Stimulated activated CD4-positive, alpha-beta T cell treated with anti-CD3 and anti-CD28 coated beads, TNF-alpha, amount 100 ng/mL, for 48 hours (primary cell): ENCODE data around the gene MCOLN3.

Experiments
- DNase-seq, 3 donors: peaks; one replicate each; pipeline ENCODE4 v3.0.0-alpha.2; 2020; ENCODE audit warnings: low read depth in 3 of 3

MCOLN3 gene, protein sequence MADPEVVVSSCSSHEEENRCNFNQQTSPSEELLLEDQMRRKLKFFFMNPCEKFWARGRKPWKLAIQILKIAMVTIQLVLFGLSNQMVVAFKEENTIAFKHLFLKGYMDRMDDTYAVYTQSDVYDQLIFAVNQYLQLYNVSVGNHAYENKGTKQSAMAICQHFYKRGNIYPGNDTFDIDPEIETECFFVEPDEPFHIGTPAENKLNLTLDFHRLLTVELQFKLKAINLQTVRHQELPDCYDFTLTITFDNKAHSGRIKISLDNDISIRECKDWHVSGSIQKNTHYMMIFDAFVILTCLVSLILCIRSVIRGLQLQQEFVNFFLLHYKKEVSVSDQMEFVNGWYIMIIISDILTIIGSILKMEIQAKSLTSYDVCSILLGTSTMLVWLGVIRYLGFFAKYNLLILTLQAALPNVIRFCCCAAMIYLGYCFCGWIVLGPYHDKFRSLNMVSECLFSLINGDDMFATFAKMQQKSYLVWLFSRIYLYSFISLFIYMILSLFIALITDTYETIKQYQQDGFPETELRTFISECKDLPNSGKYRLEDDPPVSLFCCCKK

DNA sequence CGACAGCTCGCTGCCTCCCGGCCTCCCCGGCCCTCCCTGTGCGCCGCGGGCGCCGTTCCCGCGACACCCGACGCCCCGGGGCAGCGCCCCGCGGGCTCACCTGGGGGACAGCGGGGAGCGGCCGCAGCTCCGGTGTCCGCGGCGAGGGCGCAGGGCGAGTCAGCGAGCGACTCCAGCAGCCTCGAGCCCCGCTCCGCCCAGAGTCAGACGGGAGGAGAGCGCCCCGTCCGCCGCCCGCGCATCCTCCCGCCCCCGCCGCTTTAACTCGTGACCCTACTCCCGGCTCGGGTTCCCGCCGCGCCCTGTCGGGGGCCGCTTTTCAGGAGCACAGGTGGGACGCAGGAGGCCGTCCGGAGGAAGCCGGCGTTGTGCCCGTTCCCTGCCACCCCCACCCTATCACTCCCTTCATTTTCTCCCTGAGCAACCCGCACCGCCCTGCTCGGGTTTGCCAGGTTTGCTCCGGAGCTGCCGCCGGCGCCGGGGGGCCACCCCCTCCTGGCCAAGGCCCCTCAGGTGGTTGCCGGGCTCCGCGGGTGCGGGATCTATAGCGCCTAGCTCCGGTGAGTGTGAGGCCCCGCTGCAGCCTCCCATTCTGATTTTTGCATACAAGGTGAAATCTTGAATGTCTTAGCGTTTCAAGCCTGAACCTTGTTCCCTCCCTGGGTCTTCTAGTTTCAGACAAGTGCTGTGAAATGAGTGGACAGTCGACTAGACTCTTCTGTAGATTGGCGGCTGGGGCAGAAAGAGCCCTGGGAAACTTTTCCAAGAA, at the start of gene MCOLN3:
Gene MCOLN3, minus strand, starts transcription at position 205 of the 769 bp plus-strand sequence. CDS start 3,140 bp downstream, outside the sequence.
- peak in 2 of 3 donors; percentile 3 to 20 for DNase-seq

DNA sequence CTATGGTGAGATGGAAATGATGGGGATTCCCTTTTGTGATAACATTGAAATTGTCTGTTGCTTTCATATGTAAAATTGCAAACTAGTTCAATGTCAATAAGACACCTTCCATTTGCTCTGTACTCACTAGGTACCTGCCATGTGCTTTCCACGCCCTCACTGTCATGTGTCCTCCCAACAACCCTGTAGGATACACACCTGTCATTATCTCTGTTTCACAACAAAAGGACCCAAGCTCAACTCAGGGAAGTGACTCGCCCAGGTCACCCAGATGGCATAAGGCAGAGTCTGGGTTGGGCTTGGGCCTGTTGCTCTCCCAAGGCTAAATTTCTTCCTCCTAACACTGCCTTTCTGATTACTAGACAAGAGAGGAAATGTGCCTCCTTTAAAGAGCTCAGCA, 45.3 kb upstream of the MCOLN3 start:
- no peak for DNase-seq

DNA sequence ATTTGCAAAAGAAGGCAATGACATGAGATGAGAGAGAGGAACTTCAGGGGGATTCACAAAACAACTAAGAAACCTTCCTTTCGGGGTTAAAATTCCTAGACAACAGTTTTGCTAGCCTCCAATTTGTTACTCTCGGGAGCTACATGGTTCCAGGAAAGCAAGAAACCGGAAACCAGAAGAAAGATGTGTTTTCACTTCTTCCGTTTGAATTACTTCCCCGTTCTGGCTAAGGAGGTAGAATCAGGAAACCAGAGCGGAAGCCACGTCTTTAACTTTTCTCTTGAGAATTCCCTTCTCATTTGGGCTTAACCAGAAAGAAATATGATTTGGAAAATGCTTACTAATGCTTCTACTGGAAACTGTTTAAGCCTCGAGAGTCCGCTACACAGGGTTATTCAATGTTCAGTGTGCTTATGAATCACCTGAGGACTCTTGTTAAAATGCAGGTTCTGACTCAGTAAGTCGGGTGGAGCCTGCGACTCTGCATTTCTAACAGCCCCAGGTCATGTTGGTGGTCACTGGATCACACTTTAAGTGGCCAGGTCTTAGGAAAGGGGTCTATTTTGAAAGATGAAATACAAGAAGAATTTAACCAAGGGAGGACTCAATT, 43.5 kb upstream of the MCOLN3 start:
- DNase-seq, result no peak

DNA sequence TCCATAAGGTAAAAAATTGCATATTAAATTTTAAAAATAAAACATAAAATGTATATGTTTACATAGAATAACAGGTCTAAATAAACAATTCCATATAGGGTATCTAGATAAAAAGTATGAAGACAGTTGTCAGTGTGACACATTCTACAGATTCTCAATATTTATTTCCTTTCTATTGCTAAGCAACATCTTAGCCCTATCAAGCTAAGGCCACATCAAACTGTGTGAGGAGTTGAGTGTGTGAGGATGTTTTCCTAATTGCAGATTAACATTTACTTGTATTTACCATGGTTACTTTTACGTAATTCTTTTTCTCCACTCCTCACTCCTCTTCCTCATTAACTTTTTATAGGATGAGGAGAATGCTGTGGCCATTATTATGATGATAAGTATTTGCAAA, 41.9 kb upstream of the MCOLN3 start:
- no peak for DNase-seq

DNA sequence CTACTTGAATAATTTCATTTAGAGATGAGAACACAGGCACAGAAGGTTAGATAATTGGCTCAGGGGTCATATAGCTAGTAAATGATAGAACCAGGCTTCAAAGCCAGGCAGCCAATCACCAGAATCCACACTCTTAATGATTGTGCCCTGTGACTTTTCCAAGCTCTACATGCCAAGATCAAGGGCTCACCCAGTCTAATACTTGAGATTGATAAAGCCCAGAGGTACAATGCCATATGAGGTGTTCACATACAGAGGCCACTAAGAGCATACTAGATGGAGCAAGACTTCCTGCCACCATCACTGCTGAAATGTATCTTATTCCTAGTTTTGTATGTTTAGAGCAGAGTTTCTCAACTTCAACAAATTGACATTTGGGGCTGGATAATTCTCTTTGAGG, 40.9 kb upstream of the MCOLN3 start:
- no peak for DNase-seq

DNA sequence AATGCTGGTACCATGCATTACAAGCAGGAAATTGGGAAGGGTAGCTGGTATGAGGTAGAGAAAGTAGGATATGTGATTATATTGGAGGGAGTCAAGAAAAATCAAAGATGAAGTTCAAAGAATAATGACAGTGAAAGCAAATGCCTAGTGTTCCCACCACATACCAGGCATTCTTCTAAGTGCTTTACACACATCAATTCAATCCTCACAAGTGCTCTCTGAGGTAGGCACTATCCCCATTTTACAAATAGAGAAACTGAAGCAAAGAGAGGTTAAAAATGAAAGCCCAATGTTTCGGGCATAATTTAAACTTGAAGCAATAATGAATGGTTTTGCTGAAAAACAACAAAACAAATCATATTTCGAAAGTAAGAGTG, 40.1 kb upstream of the MCOLN3 start:
- no peak for DNase-seq

DNA sequence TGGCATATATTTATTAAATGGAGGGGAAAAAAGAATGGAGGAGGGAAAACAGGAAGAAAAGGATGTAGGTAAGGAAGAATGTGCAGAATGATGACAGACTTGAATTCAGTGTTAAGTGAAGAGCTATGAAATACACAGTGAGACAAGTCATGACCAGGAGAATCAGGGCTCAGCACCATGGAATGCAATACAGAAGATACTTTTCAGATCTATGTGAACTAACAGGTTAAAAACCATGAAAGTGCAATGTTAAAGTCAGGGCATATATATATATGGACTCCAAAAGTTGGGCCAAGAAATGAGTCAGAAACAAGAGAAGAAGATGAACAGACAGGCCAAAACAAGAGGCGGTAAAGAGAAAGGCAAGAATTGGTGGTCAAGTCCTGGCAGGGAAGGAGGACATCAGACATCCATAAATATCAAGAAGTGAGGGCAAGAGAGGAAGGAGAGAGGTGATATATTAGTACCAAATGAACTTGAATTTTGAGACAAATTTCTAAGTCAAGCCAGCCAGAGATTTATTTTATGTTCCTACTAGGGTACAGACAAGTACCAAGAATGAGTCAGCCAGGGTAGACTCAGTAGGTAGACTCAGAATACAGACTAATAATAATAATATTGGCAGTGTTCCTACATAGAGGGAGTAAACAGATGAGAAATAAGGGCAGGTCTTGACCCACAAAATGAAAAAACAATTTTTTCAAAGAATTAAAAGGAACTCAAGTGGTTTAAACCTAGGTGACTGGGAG, 39.5 kb upstream of the MCOLN3 start:
- DNase-seq, result no peak

DNA sequence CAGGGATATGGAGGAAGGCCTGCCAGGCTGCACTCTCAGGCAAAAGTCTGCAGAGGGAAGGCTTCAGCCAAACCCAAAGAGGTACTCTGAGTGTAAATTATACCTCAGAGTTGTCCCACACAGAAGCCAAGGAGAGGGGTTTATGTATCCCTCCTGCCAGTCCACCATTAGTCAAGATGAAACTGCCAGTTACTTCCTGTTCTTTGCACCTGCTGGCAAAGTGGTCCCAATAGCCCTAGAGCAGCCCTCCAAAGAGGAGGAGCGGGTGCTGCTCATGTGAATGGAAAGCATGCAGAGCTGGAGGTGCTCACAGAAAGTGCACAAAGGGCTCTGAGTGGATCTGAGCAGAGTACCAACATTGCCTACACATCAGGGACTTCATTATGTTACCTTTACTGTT, 37.1 kb upstream of the MCOLN3 start:
- no peak for DNase-seq

DNA sequence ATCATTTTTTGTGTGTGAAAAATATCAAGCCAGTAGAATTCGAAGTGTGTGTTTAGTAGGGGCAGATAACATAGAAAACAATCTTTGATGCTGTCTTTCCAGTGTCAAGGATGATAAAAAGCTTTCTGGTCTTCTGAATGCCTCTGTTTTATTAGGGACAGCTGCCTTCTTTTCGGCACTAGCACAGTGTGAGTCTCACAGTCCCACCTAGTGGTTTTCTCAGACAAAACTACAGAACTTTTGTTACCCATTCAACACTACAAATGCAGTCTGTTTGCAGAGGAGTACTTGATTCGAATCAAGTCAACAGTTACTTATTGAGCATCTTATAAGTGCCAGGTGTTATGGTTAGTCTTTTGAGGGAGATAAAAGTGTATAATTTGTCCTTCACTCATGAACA, 30.6 kb upstream of the MCOLN3 start:
- no peak for DNase-seq

DNA sequence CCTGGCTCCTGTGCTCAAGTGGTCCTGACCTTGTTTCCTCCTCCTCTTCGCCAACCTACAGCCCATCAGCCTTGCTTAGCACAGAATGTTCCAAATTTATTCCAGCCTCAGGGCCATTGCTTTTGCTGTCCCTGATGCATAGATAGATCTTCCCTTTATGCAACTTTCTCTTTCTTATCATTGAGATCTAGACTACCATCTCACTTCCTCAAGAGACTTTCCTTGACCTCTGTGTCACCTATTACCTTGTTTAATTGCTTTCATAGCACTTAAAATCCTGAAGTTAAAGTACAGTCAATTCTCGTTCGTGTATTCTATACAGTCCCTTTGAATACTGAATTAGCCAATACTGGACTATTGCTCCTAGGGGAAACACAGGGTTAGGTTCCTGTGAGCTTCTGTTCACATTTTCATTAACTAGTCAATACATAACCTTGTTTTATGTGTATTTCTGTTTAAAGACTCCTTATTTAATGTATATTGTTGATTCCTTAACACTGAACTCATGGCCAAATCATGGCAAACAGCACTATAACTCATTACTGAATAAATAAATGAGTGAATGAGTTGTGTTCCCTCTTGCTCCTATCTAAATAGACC, 26.2 kb upstream of the MCOLN3 start:
- no peak for DNase-seq

DNA sequence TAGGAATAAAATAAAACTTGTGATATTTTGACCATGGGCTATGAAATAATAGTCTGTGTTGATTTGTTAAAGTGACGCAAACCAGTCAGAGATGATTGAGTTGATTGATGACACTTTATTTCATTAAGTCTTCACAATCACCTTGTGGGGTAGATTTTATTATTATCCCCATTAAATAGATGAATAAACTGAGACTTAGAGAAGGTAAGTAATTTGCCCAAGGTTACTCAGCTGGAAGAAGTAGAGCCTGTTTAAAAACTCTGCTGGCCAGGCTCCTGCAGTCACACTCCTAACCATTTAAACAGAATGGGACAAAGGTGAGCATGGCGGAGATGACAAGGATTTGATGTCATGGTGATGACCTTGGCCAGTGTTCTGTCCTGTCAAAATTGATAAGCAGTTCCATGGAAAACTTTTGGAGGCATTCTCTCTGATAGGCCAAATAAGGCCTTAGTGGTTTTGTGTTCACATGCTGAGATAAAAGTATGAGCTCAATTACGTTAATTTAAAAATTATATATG, 22.7 kb upstream of the MCOLN3 start:
- no peak for DNase-seq

DNA sequence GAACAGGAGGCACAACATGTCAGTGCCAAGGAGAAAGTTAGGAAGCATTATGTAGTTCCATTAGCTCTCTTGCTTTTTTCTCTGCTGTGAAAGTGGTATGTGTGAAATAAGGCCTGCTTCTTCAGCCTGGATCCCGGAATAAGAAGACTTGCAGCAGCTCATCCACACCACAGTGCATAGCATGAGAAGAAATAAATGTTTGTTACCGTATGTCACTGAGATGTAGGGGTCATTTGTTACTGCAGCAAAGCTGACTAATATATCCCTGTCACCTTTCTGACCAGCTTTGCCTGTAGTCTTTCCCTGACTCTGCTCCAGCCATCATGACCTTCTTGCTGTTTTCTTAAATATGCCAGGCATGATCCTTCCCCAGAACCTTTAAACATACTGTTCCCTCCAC, 20.5 kb upstream of the MCOLN3 start:
- DNase-seq, result no peak

DNA sequence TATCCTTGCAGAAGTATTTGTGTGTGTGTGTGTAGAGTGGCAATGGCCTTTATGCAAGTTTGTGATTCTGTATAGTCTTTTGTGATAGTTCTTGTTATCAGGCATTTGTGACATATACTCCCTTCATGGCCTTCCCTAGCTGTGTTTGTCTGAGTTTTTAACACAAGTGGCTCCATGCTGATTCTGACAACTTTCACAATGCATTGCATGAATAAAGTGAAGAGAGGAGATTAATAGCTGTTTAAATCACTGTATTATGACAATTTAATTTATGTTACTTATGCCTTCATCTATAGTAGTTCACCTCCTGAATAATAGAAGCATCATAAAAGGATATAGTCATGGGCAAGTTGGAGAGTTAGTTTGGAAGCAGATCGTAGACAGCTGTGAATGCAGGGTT, 17.2 kb upstream of the MCOLN3 start:
- DNase-seq, result no peak

DNA sequence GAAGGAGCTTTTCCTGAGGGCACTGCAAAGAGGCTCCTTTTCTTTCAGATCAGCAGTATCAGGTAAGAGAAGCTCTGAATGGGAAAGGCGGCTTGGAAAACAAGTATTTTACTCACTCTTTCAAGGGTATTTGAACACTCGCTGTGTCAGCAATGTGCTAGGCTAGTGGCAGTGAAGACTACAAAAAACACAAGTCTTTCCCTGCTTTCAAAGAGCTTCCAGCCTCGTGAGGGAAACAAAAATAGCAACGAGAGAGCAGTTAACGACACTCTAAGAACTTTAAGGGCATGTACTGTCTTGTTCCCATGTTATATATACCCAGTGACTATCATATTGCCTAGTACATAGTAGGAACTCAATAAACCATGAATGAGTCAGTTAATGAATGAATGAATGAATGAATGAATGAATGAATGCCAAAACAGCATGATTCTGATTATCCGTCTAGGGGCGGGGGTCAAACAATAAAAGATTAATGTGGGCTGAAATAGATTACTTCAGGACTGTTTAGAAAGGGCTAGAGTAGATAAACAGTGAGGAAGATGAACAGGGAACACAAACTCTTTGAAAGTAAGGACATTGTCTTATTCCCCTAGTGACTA, 14.2 kb upstream of the MCOLN3 start:
- DNase-seq, result no peak

DNA sequence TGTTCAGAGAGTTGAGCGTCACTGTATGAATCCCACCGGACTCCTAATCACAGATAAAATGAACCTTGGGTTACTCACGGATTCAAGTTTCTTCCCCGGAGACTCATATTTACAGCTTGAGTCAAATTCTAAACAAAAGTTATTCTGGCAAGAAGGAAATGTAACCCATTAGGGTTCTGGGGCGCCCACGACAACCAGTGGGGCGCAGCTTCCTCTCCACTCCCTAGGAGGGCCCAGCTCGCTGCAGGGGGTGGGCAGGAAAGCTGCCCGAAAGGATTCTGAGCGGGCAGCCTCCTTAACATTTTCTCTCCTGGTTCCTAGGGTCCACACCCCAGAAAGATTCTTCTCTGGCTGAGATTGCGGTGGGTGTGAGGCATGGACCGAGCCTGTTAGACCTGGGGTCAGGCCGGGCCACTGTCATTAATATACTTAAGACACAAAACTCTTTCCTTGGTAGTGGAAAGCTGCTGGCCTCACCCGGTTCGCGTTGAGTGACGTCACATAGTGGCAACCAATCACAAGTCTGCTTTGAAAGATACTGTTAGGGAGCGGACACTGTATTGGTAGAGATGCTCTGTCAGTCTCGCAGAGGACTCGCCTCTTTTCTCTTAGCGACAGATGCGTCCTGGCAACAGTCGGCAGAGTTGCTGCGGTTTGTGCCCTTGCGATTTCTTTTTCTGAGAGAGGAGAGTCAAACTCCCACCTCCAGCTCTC, 13.6 kb upstream of the MCOLN3 start:
- DNase-seq, result peak; percentile 70 to 81 (median 79)

DNA sequence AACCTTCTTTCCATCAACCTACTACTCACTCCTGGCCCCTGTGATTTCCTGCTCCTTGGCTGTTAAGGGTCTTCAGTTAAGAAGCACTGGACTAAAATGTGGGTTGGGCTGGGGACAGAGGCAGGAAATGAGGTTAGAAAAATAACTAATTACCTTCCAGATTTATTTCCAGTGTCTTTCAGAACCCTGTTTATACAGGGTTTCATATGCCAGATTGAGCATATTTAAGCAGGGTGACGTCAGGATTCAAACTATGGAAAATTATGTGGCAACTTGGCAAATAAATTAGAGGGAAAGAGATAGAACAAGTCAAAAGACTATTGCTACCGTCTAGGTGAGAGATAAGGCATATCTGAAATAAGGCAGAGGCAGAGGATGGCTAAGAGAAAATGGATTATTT, 11.7 kb upstream of the MCOLN3 start:
- no peak for DNase-seq

DNA sequence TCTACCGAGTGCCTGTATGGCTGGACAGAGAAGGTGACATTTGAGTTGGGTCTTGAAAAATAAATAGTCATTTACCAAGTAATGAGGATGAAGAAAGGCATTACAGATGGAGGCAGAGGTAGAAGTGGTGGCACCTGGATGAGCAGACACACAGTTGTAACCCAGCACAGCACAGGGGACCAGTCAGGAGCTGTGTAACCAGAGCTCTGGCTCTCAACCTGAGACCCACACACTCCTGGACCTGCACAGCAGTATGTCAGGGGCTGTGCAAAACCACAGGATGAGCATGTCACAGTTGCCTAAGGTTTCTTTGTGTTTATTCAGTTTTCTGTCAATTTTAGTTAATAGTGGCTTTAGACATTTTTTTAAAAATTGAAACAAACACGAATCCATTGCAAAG, 11.3 kb upstream of the MCOLN3 start:
- no peak for DNase-seq

DNA sequence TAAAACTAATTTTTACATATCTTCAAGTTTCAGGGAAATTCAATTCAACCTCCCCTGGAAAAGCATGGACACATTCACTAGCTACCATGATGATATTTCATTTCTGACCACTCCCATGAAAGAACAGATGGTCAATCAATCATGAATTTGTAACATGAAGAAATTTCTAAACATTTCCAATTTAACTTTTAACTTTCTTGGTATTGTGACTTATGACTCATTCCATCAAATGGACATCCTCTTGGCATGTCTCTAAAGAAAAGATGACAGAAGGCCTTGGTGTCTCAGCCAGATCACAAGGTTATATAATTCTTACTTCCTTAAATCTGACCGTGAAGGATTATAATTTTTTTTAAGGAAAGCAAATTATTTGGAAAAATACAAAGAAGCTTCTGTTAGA, 10.5 kb upstream of the MCOLN3 start:
- DNase-seq, result no peak

DNA sequence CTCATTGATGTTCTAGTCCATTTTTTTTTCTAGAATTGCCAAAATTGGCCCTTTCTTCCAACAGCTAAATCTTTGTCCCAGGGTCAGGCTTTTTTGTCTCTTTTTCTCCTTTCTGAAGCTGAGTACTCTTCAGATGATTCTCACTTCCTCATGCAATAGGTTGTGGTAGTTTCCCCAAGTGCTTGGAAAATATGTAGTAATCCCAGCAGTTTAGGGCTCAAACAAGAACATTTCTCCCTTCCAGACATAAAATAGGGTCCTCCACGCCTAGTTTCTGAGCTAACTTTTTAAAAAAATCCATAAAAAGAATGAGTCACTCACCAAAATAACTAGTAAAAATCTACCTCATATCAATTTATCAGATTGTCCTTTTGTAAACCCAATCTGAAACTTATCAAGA, 10.0 kb upstream of the MCOLN3 start:
- no peak for DNase-seq

DNA sequence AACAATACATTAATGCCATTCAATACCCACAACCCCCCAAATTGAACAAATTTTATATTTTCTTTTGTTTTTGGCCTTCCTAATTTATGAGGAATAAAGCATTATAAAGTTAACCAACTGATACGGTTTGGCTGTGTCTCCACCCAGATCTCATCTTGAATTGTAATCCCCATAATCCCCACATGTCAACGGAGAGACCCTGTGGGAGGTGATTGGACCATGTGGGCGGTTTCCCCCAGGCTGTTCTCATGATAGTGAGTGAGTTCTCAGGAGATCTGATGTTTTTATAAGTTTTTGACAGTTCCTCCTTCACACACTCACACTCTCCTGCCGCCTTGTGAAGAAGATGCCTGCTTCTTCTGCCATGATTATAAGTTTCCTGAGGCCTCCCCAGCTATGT, 6.4 kb upstream of the MCOLN3 start:
- no peak for DNase-seq
